Calu3 (cell line): ENCODE measurements around the gene ODAD3. TPM values are rescaled to one million over a fixed set of nuclear protein-coding genes. Genes with fewer than 3 reads are reported as not detected.

Experiments
- BruUV-seq: library from RNA; stranded (reverse); fragments of 400-500 nt; replicated peaks from 2 replicates; lab custom pipeline; 2021; lab: Mats Ljungman, UMichigan
- CTCF ChIA-PET: fragments of 300-600 bp; sonication (Branson Sonifier 250); formaldehyde crosslinking; loops from one replicate; lab custom pipeline; 2022; ENCODE audit warnings: antibody characterized with exemption; lab: Charles Lee
- DNase-seq: peaks from one replicate; pipeline ENCODE4 v3.0.0; 2022
- H3K27ac Mint-ChIP-seq: one replicate; pipeline ENCODE4 v1.8.0; 2022; ENCODE audit warnings: mixed read lengths; ENCODE audit not compliant: unreplicated experiment
- H3K27me3 Mint-ChIP-seq: one replicate; pipeline ENCODE4 v1.8.0; 2022; ENCODE audit warnings: mixed read lengths; ENCODE audit not compliant: unreplicated experiment
- H3K36me3 Mint-ChIP-seq: one replicate; pipeline ENCODE4 v1.8.0; 2022; ENCODE audit warnings: mild to moderate bottlenecking, moderate library complexity, mixed read lengths; ENCODE audit not compliant: insufficient read depth, unreplicated experiment
- H3K4me1 Mint-ChIP-seq: one replicate; pipeline ENCODE4 v1.8.0; 2022; ENCODE audit warnings: mild to moderate bottlenecking, low read depth, mixed read lengths; ENCODE audit not compliant: unreplicated experiment
- H3K4me3 Mint-ChIP-seq: one replicate; pipeline ENCODE4 v1.8.0; 2022; ENCODE audit warnings: mild to moderate bottlenecking, low read depth, moderate library complexity, mixed read lengths; ENCODE audit not compliant: unreplicated experiment
- H3K9me3 Mint-ChIP-seq: one replicate; pipeline ENCODE4 v1.8.0; 2022; ENCODE audit warnings: low read depth, mixed read lengths; ENCODE audit not compliant: unreplicated experiment
- CTCF ChIP-seq: fragments of 200-600 bp; IDR thresholded peaks from one replicate; pipeline ENCODE4 v1.8.0; 2022; ENCODE audit warnings: antibody characterized with exemption; ENCODE audit not compliant: unreplicated experiment
- intact Hi-C: fragments of 100-400 bp; cut with micrococcal nuclease; formaldehyde crosslinking; loops from one replicate; pipeline ENCODE4 v1.10.0; 2022; ENCODE audit not compliant: unreplicated experiment
- total RNA-seq: library from RNA; stranded (reverse); gene quantifications from 2 replicates; pipeline ENCODE4 v1.2.3, GENCODE V29; 2022

Gene ODAD3
- total RNA-seq, 1 experiment from 2014 or later, result not detected

GRCh38 chr19:11420429-11421370 lies 14.2 kb downstream of the ODAD3 start:
- intact Hi-C loops, result no loop called here
- H3K4me3 Mint-ChIP-seq, result peak overlapping the region; percentile 46
- TF ChIP-seq CTCF, result no peak
- no peaks in the 10 kb centered on the region for H3K9me3 Mint-ChIP-seq
- peaks cover 31% of the 10 kb centered on the region for H3K36me3 Mint-ChIP-seq
- peak; percentile 11 for DNase-seq
- no TSS peak for BruUV-seq
- H3K4me1 Mint-ChIP-seq, result peaks cover 11% of the 10 kb centered on the region
- CTCF ChIA-PET, result interaction anchor here (0.6 kb wide), 1 partner anchor 97 kb away, joined by 3 read pairs; no protein-coding TSS in a partner anchor
- no peak overlapping the region for H3K27ac Mint-ChIP-seq
- peaks cover 16% of the 10 kb centered on the region for H3K27me3 Mint-ChIP-seq

- Mint-ChIP-seq H3K36me3 (peaks cover 31% of the 10 kb centered on the region), H3K4me3 (peak within 1 kb of the TSS; percentile 83), H3K27me3 (peaks cover 13% of the 10 kb centered on the region), H3K4me1 (peaks cover 10% of the 10 kb centered on the region), H3K9me3 (no peaks in the 10 kb centered on the region), H3K27ac (no peak within 1 kb of the TSS)
- BruUV-seq, result no TSS peak
- peak; percentile 58 for DNase-seq
- intact Hi-C loops, result loop anchor here (5.0 kb wide), 1 partner anchor 37 kb away; the partner anchor contains the start of gene EPOR
- CTCF ChIA-PET, result interaction anchor here (0.6 to 1.8 kb wide), 4 partner anchors 35 to 1378 kb away, joined by 3 to 7 read pairs (median 6); partner anchors contain the start of gene EPOR
- TF ChIP-seq CTCF, result no peak
Measured at GRCh38 chr19:11418549-11419506, 16.1 kb downstream of the ODAD3 start, which contains the start of gene RGL3. RGL3 (minus strand) TSS chr19:11419314; CDS start chr19:11419278, 36 bp downstream.

GRCh38 chr19:11418094-11418548 lies 16.8 kb downstream of the ODAD3 start:
- TF ChIP-seq CTCF, result no peak
- intact Hi-C loops, result loop anchor here (5.0 kb wide), 1 partner anchor 36 kb away; the partner anchor contains the start of gene EPOR
- H3K27me3 Mint-ChIP-seq, result peaks cover 6% of the 10 kb centered on the region
- BruUV-seq, result no TSS peak
- H3K36me3 Mint-ChIP-seq, result peaks cover 31% of the 10 kb centered on the region
- no peak overlapping the region for H3K27ac Mint-ChIP-seq
- DNase-seq, result no peak
- peaks cover 3% of the 10 kb centered on the region for H3K4me1 Mint-ChIP-seq
- no peaks in the 10 kb centered on the region for H3K9me3 Mint-ChIP-seq
- CTCF ChIA-PET, result interaction anchor here (0.7 to 1.8 kb wide), 4 partner anchors 17 to 37 kb away, joined by 3 to 7 read pairs (median 6); partner anchors contain the start of genes EPOR, ODAD3 and PRKCSH
- H3K4me3 Mint-ChIP-seq, result peak overlapping the region; percentile 83
